ENCODE data around the gene FBXO33.

DNA sequence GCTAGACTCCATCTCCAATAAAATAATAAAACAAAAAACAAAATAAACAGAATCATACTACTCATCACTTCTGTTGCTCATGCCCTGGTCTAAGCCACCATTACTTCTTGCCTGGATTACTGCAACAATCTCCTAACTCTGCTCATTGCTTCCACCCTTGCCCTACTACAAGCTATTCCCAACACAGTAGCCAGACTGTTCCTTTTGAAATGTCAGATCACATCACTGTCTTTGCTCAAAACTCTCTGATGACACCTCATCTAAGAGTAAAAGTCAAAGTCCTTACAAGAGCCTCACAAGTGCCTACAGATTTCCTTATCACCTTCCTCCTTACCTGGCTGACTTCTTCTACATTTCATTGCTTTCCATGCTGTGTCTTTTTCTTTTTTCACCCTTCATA, 10.0 kb downstream of the FBXO33 start:
- TF ChIP-seq EZH2 (IDR thresholded peaks at IDR 0.05) (no peak), POLR2AphosphoS5 (IDR thresholded peaks at IDR 0.05; ENCODE audit: borderline replicate concordance, low read depth, low read length) (no peak), FOXP2 (optimal IDR thresholded peaks at IDR 0.05; ENCODE audit: control extremely low read depth, extremely low read length, insufficient read depth) (no peak)

All from SK-N-MC (cell line).